HCT116 (cell line): ENCODE results near the gene DNM3. TPM values are rescaled to one million over a fixed set of nuclear protein-coding genes. Genes with fewer than 3 reads are reported as not detected.

Experiments used
- ATAC-seq: fragments of 200-7000 bp; cut with Tn5 transposase; 2 replicates; pipeline ENCODE4 v1.9.1; 2020; ENCODE audit warnings: mild to moderate bottlenecking, moderate library complexity
- BruUV-seq: library from RNA; stranded (reverse); fragments of 400-500 nt; replicated peaks from 2 replicates; lab custom pipeline; 2021; lab: Mats Ljungman, UMichigan
- CTCF ChIA-PET: fragments of 300-600 bp; sonication (Branson Sonifier 250); formaldehyde crosslinking; loops from one replicate; lab custom pipeline; 2021; ENCODE audit warnings: antibody characterized with exemption; lab: Charles Lee
- POLR2A ChIA-PET: fragments of 300-600, 350-600 bp; sonication (Branson Sonifier 250); formaldehyde crosslinking; loops from one replicate; lab custom pipeline; 2021; ENCODE audit warnings: antibody characterized with exemption; lab: Charles Lee
- RAD21 ChIA-PET, 2 experiments: fragments of 300-600 bp; sonication (Branson Sonifier 250); formaldehyde crosslinking; loops; one replicate each; lab custom pipeline; 2023; ENCODE audit warnings: low total read pairs in 2 of 2; ENCODE audit not compliant: uncharacterized antibody in 2 of 2, unreplicated experiment in 2 of 2, low non-redundant PET in 1 of 2; lab: Charles Lee
- DNase-seq: peaks from one replicate; pipeline ENCODE4 v3.0.0-alpha.2; 2010; ENCODE audit warnings: low read depth, low spot score
- H2AFZ ChIP-seq: fragments of 200-600 bp; shearing (Covaris generic), sonication (generic); 2 replicates; pipeline ENCODE4 v1.6.1; 2017; ENCODE audit warnings: low read depth, mixed run types, mixed read lengths, antibody characterized with exemption, low read length; ENCODE audit not compliant: poor library complexity, severe bottlenecking
- H3K27ac ChIP-seq: 2 replicates; pipeline ENCODE4 v1.5.1; 2012; ENCODE audit warnings: low read depth, low read length
- H3K27me3 ChIP-seq: fragments of 200-600 bp; sonication (generic); 2 replicates; pipeline ENCODE4 v1.6.1; 2016; ENCODE audit warnings: mixed run types, low read length, mixed read lengths; ENCODE audit not compliant: insufficient read depth
- H3K36me3 ChIP-seq, 2 experiments: fragments of 200-500 bp in 1 of 2; fragments of 200-600 bp in 1 of 2; sonication (Bioruptor generic) in 1 of 2; sonication (generic) in 1 of 2; 2 replicates each; pipeline versions ENCODE4 v1.5.1 to v1.6.1; 2014 to 2016; ENCODE audit warnings: low read length in 2 of 2, inconsistent platforms in 1 of 2, mixed read lengths in 1 of 2, mixed run types in 1 of 2; ENCODE audit not compliant: insufficient read depth in 2 of 2, control insufficient read depth in 1 of 2
- H3K4me1 ChIP-seq, 2 experiments: fragments of 200-600 bp in 1 of 2; sonication (generic) in 1 of 2; 2 replicates each; pipeline versions ENCODE4 v1.5.1 to v1.6.1; 2012 to 2017; ENCODE audit warnings: low read length in 2 of 2, inconsistent platforms in 1 of 2, mild to moderate bottlenecking in 1 of 2, mixed read lengths in 1 of 2, mixed run types in 1 of 2, moderate library complexity in 1 of 2; ENCODE audit not compliant: insufficient read depth in 2 of 2, control insufficient read depth in 1 of 2
- H3K4me2 ChIP-seq: fragments of 200-600 bp; sonication (generic); 2 replicates; pipeline ENCODE4 v1.6.1; 2017; ENCODE audit warnings: mixed run types, low read length, mixed read lengths
- H3K4me3 ChIP-seq, 2 experiments: fragments of 200-600 bp in 1 of 2; sonication (generic) in 1 of 2; replicated peaks in 1 of 2; 2 replicates each; pipeline ENCODE4 v1.5.1; 2011 to 2016; ENCODE audit warnings: low read length in 2 of 2, control low read depth in 1 of 2, low read depth in 1 of 2, mild to moderate bottlenecking in 1 of 2, mixed read lengths in 1 of 2, mixed run types in 1 of 2
- H3K79me2 ChIP-seq: fragments of 200-600 bp; sonication (generic); 2 replicates; pipeline ENCODE4 v1.6.1; 2017; ENCODE audit warnings: mild to moderate bottlenecking, mixed run types, low read length, moderate library complexity, mixed read lengths; ENCODE audit not compliant: insufficient read depth
- H3K9ac ChIP-seq: fragments of 200-600 bp; sonication (generic); 2 replicates; pipeline ENCODE4 v1.6.1; 2016; ENCODE audit warnings: low read length, mixed read lengths
- H3K9me2 ChIP-seq: fragments of 200-600 bp; sonication (generic), shearing (Covaris generic); 2 replicates; pipeline ENCODE4 v1.6.1; 2017; ENCODE audit warnings: mixed run types, mild to moderate bottlenecking, moderate library complexity; ENCODE audit not compliant: insufficient read depth
- H3K9me3 ChIP-seq, 2 experiments: fragments of 200-500 bp in 1 of 2; fragments of 200-600 bp in 1 of 2; sonication (Bioruptor generic) in 1 of 2; sonication (generic) in 1 of 2; 2 replicates each; pipeline ENCODE4 v1.6.1; 2014 to 2017; ENCODE audit warnings: low read length in 2 of 2, mixed read lengths in 2 of 2, inconsistent platforms in 1 of 2, low read depth in 1 of 2, mild to moderate bottlenecking in 1 of 2, mixed run types in 1 of 2, moderate library complexity in 1 of 2; ENCODE audit not compliant: control insufficient read depth in 1 of 2, insufficient read depth in 1 of 2
- H4K20me1 ChIP-seq: fragments of 200-600 bp; sonication (generic), shearing (Covaris generic); 2 replicates; pipeline ENCODE4 v1.6.1; 2017; ENCODE audit warnings: mixed run types, mild to moderate bottlenecking, moderate library complexity; ENCODE audit not compliant: insufficient read depth
- ATF3 ChIP-seq: IDR thresholded peaks from 2 replicates; pipeline ENCODE4 v1.6.1; 2012
- CBX3 ChIP-seq: IDR thresholded peaks from 2 replicates; pipeline ENCODE4 v1.6.1; 2012; ENCODE audit warnings: low read depth
- ELF1 ChIP-seq: IDR thresholded peaks from 2 replicates; pipeline ENCODE4 v1.6.1; 2012; ENCODE audit warnings: low read depth, borderline replicate concordance
- JUND ChIP-seq: IDR thresholded peaks from 2 replicates; pipeline ENCODE4 v1.6.1; 2012
- POLR2A ChIP-seq: IDR thresholded peaks from 2 replicates; pipeline ENCODE4 v1.7.0; 2011; ENCODE audit warnings: borderline replicate concordance; ENCODE audit not compliant: insufficient read depth, insufficient read length; ENCODE audit errors: extremely low read depth
- POLR2AphosphoS5 ChIP-seq: IDR thresholded peaks from 2 replicates; pipeline ENCODE4 v1.6.1; 2011; ENCODE audit warnings: mild to moderate bottlenecking, low read depth, low read length, moderate library complexity
- RAD21 ChIP-seq: IDR thresholded peaks from 2 replicates; pipeline ENCODE4 v1.6.1; 2012; ENCODE audit warnings: low read depth, mild to moderate bottlenecking
- SIN3A ChIP-seq: IDR thresholded peaks from 2 replicates; pipeline ENCODE4 v1.6.1; 2012; ENCODE audit warnings: low read depth
- SRF ChIP-seq: IDR thresholded peaks from 2 replicates; pipeline ENCODE4 v1.6.1; 2012; ENCODE audit warnings: low read depth
- ZFX ChIP-seq: fragments of 450-650 bp; IDR thresholded peaks from 2 replicates; pipeline ENCODE4 v1.6.1; 2017
- ZNF274 ChIP-seq: fragments of 200-500 bp; sonication (Bioruptor generic); IDR thresholded peaks from 2 replicates; pipeline ENCODE4 v1.6.1; 2014; ENCODE audit warnings: mild to moderate bottlenecking, low read depth, low read length, inconsistent platforms
- intact Hi-C: fragments of 100-400 bp; cut with micrococcal nuclease; formaldehyde crosslinking; loops from 2 replicates; pipeline ENCODE4 v1.10.0; 2022
- total RNA-seq: library from RNA; stranded (reverse); gene quantifications from one replicate; pipeline ENCODE4 v1.2.1, GENCODE V29; 2021; ENCODE audit not compliant: unreplicated experiment
- TF ChIP-seq, protein P1 (sequence below): IDR thresholded peaks from 2 replicates; pipeline ENCODE4 v1.6.1; 2011; ENCODE audit warnings: mild to moderate bottlenecking, low read length, moderate library complexity; ENCODE audit not compliant: insufficient replicate concordance; ENCODE audit errors: extremely low read depth
- TF ChIP-seq, protein P2 (sequence below): IDR thresholded peaks from 2 replicates; pipeline ENCODE4 v1.6.1; 2012

DNM3 gene
- total RNA-seq, 1 experiment from 2014 or later, result 3.1 TPM

- no peaks in the 10 kb centered on the region for H3K36me3 ChIP-seq
- no peaks in the 10 kb centered on the region for H3K4me1 ChIP-seq
- H3K27me3 ChIP-seq, result no peaks in the 10 kb centered on the region
- H3K9me2 ChIP-seq, result no peaks in the 10 kb centered on the region
- DNase-seq (no peak), ATAC-seq (no peak)
- peaks cover 0 to 7% of the 10 kb centered on the region in 2 experiments; a peak in 1 of 4 replicates for H3K9me3 ChIP-seq
- POLR2A ChIA-PET, result no interaction called here
- H2AFZ ChIP-seq, result no peak overlapping the region
- intact Hi-C loops, result no loop called here
- no peak overlapping the region for H3K4me2 ChIP-seq
- no peak overlapping the region for H3K9ac ChIP-seq
- TF ChIP-seq SIN3A (no peak), ELF1 (no peak), RAD21 (no peak), CBX3 (no peak), POLR2A (no peak), POLR2AphosphoS5 (no peak), JUND (no peak), SRF (no peak), ZFX (no peak), ZNF274 (no peak), ATF3 (no peak)
- TF ChIP-seq, protein P1, sequence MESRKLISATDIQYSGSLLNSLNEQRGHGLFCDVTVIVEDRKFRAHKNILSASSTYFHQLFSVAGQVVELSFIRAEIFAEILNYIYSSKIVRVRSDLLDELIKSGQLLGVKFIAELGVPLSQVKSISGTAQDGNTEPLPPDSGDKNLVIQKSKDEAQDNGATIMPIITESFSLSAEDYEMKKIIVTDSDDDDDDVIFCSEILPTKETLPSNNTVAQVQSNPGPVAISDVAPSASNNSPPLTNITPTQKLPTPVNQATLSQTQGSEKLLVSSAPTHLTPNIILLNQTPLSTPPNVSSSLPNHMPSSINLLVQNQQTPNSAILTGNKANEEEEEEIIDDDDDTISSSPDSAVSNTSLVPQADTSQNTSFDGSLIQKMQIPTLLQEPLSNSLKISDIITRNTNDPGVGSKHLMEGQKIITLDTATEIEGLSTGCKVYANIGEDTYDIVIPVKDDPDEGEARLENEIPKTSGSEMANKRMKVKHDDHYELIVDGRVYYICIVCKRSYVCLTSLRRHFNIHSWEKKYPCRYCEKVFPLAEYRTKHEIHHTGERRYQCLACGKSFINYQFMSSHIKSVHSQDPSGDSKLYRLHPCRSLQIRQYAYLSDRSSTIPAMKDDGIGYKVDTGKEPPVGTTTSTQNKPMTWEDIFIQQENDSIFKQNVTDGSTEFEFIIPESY, result no peak
- TF ChIP-seq, protein P2, sequence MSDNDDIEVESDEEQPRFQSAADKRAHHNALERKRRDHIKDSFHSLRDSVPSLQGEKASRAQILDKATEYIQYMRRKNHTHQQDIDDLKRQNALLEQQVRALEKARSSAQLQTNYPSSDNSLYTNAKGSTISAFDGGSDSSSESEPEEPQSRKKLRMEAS, result no peak
- CTCF ChIA-PET, result no interaction called here
- H4K20me1 ChIP-seq, result no peaks in the 10 kb centered on the region
- no peaks in the 10 kb centered on the region for H3K79me2 ChIP-seq
- no peak overlapping the region for H3K4me3 ChIP-seq
- H3K27ac ChIP-seq, result no peak overlapping the region
- RAD21 ChIA-PET, result interaction anchor here in 1 of 2 experiments (0.5 kb wide), 1 partner anchor 119 kb away, joined by 3 read pairs; no protein-coding TSS in a partner anchor
- no TSS peak for BruUV-seq
Measured at GRCh38 chr1:172203902-172204301, 362.6 kb downstream of the DNM3 start.
